Astrocyte of the hippocampus (primary cell): ENCODE results near the gene PPA2.

Source experiments
- DNase-seq: peaks from one replicate; pipeline ENCODE4 v3.0.0; 2011; ENCODE audit warnings: low read depth, low spot score

The PPA2 gene

GRCh38 chr4:105392858-105393257 is 81.0 kb downstream of the PPA2 start:
- DNase-seq = no peak

GRCh38 chr4:105389167-105389566 is 84.7 kb downstream of the PPA2 start:
- DNase-seq = peak; percentile 8

GRCh38 chr4:105387466-105387865 is 86.4 kb downstream of the PPA2 start:
- DNase-seq = no peak

GRCh38 chr4:105386012-105386411 is 87.8 kb downstream of the PPA2 start:
- DNase-seq = no peak

- DNase-seq = no peak
Measured at GRCh38 chr4:105374071-105374470, 99.8 kb downstream of the PPA2 start.

GRCh38 chr4:105373324-105373723 is 100.5 kb downstream of the PPA2 start:
- no peak for DNase-seq

- DNase-seq = no peak
Measured at GRCh38 chr4:105369988-105370387, 103.9 kb downstream of the PPA2 start.

- DNase-seq = no peak
Measured at GRCh38 chr4:105361053-105361452, 112.8 kb downstream of the PPA2 start.

- no peak for DNase-seq
Measured at GRCh38 chr4:105357258-105357980, 116.4 kb downstream of the PPA2 start.

- DNase-seq = no peak
Measured at GRCh38 chr4:105356194-105356593, 117.7 kb downstream of the PPA2 start.

GRCh38 chr4:105352826-105353225 is 121.0 kb downstream of the PPA2 start:
- peak; percentile 36 for DNase-seq

GRCh38 chr4:105351861-105352260 is 122.0 kb downstream of the PPA2 start:
- no peak for DNase-seq

GRCh38 chr4:105350859-105351490 is 122.9 kb downstream of the PPA2 start:
- DNase-seq = peak; percentile 36

- no peak for DNase-seq
Measured at GRCh38 chr4:105348719-105349118, 125.1 kb downstream of the PPA2 start.

- DNase-seq = no peak
Measured at GRCh38 chr4:105346869-105347268, 127.0 kb downstream of the PPA2 start.

GRCh38 chr4:105345838-105346237 is 128.0 kb downstream of the PPA2 start:
- no peak for DNase-seq

GRCh38 chr4:105345358-105345757 is 128.5 kb downstream of the PPA2 start:
- no peak for DNase-seq

- no peak for DNase-seq
Measured at GRCh38 chr4:105344141-105344540, 129.7 kb downstream of the PPA2 start.

GRCh38 chr4:105343146-105343931 is 130.5 kb downstream of the PPA2 start:
- no peak for DNase-seq

GRCh38 chr4:105329081-105329480 is 144.8 kb downstream of the PPA2 start:
- DNase-seq = peak; percentile 47

GRCh38 chr4:105327956-105328355 is 145.9 kb downstream of the PPA2 start:
- DNase-seq = no peak

GRCh38 chr4:105327222-105327621 is 146.6 kb downstream of the PPA2 start:
- no peak for DNase-seq
